8988T (cell line): ENCODE data around the gene SRRM4.

Experiments
- DNase-seq: peaks from one replicate; pipeline ENCODE4 v3.0.0; 2011

Gene SRRM4

DNA sequence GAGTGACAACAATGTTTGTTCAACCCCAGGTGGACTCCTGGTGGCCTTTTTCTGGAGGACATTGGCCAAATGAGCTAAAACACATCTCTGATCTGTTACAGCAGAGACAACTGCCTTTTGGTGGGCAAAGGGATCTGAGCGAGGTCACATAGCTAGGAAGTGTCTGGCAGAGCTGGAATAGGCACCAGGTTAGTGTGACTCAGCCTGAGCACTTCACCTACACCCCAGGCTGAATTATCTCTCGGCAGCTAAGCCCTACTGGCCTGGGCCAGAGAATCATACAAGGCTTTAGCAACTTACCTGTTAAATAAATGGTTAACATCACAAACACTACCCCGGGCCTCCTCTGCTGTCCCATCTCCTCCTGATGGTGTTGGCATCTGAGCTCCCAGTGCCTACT lies 147.2 kb downstream of the SRRM4 start:
- DNase-seq = no peak

DNA sequence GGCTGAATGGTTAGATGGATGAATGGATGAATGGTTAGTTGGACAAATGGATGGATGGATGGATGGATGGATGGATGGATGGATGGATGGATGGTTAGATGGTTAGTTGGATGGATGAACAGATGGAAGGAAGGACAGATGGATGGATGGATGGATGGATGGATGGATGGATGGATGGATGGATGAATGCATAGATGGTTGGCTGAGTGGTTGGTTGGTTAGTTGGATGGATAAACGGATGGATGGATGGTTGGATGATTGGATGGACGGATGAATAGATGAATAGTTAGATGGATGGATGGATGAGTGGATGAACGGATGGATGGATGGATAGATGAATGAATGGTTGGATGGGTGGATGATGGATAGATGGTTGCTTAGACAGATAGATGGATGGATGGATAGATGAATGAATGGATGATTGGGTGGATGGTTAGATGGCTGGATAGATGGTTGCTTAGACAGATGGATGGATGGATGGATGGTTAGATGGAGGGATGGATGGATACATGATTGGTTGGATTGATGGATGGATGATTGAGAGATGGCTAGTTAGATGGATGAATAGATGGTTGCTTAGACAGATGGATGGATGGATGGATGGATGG lies 148.6 kb downstream of the SRRM4 start:
- DNase-seq = no peak

DNA sequence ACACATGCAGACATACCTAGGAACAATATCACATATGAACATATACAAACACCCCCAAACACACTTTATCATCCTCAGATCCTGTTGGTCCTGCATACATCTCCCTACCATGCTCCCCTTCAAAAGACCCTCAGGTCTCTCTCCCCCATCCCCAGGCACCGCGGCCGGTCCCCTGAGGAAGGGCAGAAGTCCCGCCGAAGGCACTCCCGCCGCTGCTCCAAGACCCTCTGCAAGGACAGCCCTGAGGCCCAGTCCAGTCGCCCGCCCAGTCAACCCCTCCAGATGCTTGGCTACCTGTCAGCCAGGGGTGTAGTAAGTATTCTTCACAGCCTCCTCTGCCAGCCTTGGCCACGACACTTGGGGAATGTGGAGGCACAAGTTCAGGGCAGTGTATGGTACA lies 149.2 kb downstream of the SRRM4 start:
- DNase-seq = no peak

DNA sequence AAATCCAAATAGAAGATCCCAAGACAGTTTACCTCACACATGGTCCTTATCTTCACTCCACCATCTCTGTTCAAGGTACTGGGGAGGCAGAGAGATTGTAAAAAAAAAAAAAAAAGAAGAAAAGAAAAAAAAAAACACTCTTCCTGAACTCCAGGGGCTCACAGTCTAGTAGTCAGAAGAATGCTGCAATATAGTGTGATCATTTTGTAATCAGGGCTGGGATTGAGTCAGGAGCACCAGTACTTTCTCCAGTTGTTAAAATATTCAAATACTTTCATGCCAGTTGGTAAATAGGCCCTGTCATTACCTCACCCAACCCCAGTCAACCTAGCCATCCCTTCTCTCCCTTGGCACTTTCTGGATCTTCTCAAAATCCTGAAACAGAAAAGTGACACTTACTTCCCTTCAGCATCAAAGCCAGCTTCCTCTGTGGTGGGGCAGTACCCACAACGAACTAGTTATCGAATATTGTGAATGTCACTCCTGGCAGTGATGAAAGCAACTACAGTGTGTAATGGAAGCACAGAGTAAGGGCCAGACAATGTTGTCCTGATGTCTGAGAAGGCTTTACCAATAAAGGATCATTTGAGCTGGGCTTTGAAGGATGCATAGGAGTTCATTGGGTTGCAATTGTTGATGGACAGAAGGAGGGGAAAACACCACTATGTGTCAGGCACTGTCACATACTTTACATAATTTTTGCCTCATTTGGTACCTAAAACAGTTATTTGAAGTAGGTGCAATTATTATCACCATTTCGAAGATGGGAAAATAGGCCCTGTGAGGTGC lies 153.1 kb downstream of the SRRM4 start:
- no peak for DNase-seq

DNA sequence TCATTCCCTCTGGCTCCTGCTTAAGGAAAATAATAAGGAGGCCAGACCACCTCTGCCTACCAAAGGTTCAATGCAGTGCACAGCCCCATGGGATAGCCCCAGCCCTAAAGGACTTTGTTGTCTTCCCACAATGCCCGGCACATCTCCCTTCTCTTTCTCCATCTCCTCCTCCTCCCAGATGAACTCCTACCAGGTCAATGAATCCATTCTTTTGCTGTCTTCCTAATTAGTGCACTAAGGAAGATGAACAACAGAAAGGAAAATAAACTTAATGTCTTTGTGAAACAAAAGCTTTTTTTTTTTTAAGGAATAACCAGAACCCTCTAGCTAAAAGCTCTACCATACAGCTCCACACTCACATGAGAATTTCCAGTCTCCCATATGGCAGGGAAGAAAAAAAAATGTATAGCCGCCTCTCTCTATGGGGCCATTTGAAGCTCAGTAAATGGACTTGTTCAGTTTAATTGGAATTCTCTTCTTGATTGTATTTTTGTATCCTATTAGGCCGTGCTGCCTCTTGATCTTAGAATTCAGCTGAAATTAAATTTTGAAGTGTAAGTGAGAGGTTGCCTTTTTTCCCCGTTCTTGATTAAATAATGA lies 155.6 kb downstream of the SRRM4 start:
- DNase-seq = no peak

DNA sequence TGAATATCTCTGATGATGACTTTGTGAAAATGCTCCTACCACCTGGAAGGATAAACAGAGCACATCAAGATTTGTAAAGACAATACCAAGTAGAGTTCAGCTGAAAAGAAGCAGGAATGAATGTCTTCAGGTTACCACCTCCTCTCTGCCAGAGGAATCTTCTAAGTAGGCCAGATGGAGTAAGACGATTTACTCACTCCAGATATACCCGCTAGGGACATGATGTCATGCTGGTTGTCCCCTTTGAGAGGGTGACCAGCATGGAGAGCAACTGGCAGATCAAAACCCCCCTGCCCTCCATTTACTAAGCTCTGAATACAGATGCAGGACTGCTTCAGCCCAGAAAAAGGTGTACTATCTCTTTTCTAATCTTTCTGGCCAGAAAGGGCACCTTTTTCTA lies 158.1 kb downstream of the SRRM4 start:
- DNase-seq = no peak

GRCh38 chr12:119145367-119145766 lies 164.0 kb downstream of the SRRM4 start:
- DNase-seq = no peak

DNA sequence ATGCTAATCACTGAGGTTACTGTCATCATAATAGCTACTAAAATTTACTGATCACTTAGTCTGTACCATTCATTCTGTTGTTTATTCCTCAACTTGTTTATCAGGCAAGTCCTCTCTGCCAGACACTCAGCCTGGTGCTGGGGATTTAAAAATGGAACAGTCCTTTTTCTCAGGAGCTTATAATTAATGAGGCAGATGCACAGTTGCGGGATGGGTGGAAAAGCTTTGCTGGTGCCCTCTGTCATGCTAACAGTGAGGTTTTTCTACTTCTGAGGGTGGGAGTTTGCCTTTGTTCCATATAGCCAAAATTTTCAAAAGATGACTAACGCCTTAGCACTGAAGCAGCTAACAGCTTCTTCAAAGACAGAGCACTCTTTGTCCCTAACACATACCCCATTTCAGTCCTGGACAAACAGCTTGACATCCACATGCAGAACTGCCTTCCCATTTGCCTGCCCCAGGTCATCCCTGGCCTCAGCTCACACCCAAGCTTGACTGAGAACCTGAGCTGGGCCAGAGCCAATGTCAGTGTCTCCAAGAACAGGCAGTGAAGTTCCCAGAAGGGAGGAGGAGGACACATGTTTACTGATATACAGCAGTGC lies 166.6 kb downstream of the SRRM4 start:
- no peak for DNase-seq

- no peak for DNase-seq
These were observed 167.9 kb downstream of the SRRM4 start for GRCh38 chr12:119149270-119149669.

- DNase-seq = no peak
These were observed 170.2 kb downstream of the SRRM4 start for GRCh38 chr12:119151445-119152026.

DNA sequence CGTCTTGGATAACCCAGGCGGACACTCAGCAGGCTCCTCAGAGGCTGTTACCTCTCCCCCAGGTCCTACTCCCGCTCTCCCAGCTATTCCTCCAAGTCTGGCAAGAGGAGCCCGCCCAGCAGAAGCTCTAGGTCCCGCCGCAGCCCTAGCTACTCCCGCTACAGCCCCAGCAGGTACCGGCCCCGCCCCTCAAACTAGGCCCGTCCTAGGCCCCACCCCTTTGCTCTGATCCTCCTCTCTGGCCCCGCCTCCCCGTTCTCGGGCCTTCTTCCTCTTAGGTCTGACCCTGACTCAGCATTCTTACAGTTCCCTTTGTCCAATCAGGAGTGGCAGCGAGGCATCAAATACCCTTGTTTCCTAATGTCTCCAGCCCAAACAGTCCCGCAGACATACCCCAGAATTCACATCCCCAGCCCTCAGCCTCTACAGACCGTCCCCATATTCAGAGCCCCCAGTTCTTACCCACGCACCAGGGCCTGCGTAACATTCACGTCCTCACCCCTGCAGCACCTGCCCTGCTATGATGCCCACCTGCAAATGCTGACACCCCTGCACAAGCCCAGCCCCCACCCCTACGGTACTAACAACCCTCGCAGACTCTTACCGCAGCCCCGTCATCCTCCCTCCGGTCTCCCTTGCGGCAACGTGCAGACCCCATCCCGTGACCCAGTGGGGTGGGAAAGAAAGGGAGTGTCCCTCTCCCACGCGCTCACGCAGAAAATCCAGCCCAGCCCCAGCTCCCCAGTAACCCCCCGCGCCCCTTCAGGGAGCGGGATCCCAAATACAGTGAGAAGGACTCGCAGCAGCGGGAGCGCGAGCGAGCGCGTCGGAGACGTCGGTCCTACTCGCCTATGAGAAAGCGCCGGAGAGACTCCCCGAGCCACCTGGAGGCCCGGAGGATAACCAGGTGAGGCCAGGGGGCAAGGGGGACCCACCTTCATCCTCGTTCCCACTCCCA lies 172.4 kb downstream of the SRRM4 start:
- no peak for DNase-seq

DNA sequence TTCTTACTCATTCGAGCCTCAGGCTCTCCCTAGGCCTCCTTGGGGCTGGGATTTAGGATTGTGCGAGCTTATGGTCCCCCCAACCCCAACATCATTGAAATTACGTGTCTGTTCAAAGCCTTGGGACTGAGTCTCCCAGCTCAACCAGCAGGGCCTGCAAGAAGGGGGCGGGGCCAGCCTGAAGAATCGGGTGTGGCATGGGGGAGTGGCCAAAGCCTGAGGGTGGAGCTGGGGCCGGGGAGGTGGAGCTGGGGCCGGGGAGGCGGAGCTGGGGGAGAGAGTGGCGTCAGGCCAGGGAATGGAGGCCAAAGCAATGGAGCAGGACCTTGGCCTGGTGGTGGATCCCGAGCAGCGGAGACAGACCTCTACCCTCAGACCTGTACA lies 173.1 kb downstream of the SRRM4 start:
- no peak for DNase-seq

DNA sequence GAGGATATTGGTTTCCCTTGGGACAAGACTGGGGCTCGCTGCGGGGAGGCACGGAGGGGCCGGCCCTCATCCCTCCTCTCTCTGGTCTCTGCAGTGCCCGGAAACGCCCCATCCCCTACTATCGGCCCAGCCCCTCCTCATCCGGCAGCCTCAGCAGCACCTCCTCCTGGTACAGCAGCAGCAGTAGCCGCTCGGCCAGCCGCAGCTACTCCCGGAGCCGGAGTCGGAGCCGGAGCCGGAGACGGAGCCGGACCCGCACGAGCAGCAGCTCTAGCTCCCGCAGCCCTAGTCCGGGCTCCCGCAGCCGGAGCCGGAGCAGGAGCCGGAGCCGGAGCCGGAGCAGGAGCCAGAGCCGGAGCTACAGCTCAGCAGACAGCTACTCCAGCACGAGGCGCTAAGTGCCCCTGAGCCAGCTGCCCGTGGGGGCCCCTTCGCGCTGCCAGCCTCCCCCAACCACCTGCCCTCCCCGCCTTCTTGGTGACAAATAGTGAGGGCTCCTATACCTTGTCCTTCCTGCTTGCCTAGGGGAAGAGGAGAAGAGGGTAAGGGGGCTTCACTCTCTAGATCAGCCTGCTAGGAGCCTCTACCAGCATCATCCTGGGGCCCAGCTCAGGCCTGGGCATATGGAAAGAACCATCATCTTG lies 175.2 kb downstream of the SRRM4 start:
- no peak for DNase-seq

GRCh38 chr12:119157528-119157927 lies 176.2 kb downstream of the SRRM4 start:
- no peak for DNase-seq

DNA sequence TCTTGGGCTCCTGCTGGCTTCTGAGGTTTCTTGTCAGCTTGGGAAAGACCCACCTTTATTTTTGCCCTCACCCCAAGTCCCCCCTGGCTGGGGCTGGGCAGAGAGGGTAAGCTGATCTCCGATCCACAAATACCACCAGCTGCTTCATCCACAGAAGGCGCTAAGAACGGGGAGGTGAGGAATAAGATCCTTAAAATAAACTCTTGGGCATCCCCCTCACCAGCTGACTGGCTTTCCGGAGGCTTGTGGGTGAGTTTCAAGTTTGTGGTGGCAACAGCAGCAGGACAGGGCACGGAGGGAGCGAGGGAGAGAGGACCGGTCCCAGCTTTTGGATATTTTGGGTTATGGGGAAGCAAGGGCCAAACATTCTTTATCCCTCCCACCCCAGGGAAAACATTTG lies 176.6 kb downstream of the SRRM4 start:
- DNase-seq = no peak

DNA sequence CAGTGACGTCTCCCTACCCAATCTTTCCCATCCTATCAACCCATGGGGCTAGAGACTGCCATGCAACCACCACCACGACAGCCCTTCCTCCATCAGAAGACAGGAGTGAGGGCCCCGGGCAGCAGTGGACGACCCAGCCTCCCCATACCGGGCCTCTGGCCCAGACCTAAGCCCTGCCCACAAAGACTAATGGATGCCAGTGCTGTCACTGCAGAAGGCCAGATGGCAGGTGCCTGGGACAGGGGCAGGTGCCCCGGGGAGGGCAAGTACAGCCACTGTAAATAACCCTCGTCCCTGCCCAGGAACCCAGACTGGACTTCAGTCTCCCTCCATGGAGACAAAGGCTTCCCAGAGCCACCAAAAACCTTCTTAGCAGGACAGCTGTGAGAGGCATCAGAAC lies 177.1 kb downstream of the SRRM4 start:
- no peak for DNase-seq

DNA sequence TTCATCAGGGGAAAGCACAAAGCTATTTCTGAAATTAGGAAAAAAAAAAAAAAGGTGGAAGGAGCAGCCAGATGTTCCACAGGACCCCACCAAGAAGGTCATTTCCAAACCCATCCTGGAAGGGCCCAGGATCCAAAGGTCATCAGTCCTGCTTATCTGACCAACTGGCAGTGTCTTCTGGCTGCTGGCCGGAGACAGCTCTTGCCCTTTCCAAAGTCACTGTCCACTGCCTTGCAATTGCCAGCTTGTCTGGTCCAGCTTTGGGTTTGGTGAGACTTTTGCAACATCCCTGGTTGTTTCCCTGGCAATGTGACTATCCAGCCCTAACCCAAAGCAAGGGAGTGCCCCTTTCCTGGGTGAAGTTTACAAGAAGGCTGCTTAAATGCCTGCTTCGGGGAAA lies 178.5 kb downstream of the SRRM4 start:
- no peak for DNase-seq

- no peak for DNase-seq
These were observed 186.6 kb downstream of the SRRM4 start for GRCh38 chr12:119167902-119168301.

- DNase-seq = no peak
These were observed 187.4 kb downstream of the SRRM4 start for GRCh38 chr12:119168721-119169120.

- DNase-seq = no peak
These were observed 187.8 kb downstream of the SRRM4 start for GRCh38 chr12:119169150-119169549.

- no peak for DNase-seq
These were observed 189.9 kb downstream of the SRRM4 start for GRCh38 chr12:119171291-119171690.
